A204.1 (cell line): ENCODE data around the gene ABCB4.
"Not testable (repeated sequence)": the region's sequence is repeated elsewhere in the genome, so short reads cannot be mapped to it uniquely, and the experiment has no call there.

Experiments
- FAIRE-seq: peaks from 2 replicates; lab custom pipeline; 2012; peaks lifted over from hg19 to GRCh38; lab: Jason Lieb, UNC

ABCB4 gene

GRCh38 chr7:87474533-87475358, 734 bp downstream of the ABCB4 start:
- no peak for FAIRE-seq

- FAIRE-seq, result no peak
Measured at GRCh38 chr7:87473986-87474385, 1.5 kb downstream of the ABCB4 start.

GRCh38 chr7:87473192-87473591, 2.3 kb downstream of the ABCB4 start:
- FAIRE-seq, result no peak

- no peak for FAIRE-seq
Measured at GRCh38 chr7:87471473-87471872, 4.0 kb downstream of the ABCB4 start.

- FAIRE-seq, result not testable (repeated sequence)
Measured at GRCh38 chr7:87469204-87469603, 6.3 kb downstream of the ABCB4 start.

- not testable (repeated sequence) for FAIRE-seq
Measured at GRCh38 chr7:87465534-87465880, 10.0 kb downstream of the ABCB4 start.

- FAIRE-seq, result not testable (repeated sequence)
Measured at GRCh38 chr7:87464830-87465533, 10.5 kb downstream of the ABCB4 start.

- FAIRE-seq, result no peak
Measured at GRCh38 chr7:87463982-87464381, 11.5 kb downstream of the ABCB4 start.

- not testable (repeated sequence) for FAIRE-seq
Measured at GRCh38 chr7:87460444-87460843, 15.0 kb downstream of the ABCB4 start.

- FAIRE-seq, result no peak
Measured at GRCh38 chr7:87459941-87460340, 15.5 kb downstream of the ABCB4 start.

GRCh38 chr7:87458148-87458547, 17.3 kb downstream of the ABCB4 start:
- FAIRE-seq, result no peak

GRCh38 chr7:87456247-87456646, 19.2 kb downstream of the ABCB4 start:
- no peak for FAIRE-seq

GRCh38 chr7:87452279-87452678, 23.2 kb downstream of the ABCB4 start:
- no peak for FAIRE-seq

GRCh38 chr7:87451187-87451586, 24.3 kb downstream of the ABCB4 start:
- no peak for FAIRE-seq

GRCh38 chr7:87450706-87451105, 24.8 kb downstream of the ABCB4 start:
- no peak for FAIRE-seq

- FAIRE-seq, result no peak
Measured at GRCh38 chr7:87448388-87448787, 27.1 kb downstream of the ABCB4 start.

- FAIRE-seq, result no peak
Measured at GRCh38 chr7:87447116-87447635, 28.3 kb downstream of the ABCB4 start.

GRCh38 chr7:87445897-87446296, 29.6 kb downstream of the ABCB4 start:
- FAIRE-seq, result no peak

GRCh38 chr7:87435546-87435945, 39.9 kb downstream of the ABCB4 start:
- no peak for FAIRE-seq

- FAIRE-seq, result no peak
Measured at GRCh38 chr7:87432536-87432935, 42.9 kb downstream of the ABCB4 start.

- no peak for FAIRE-seq
Measured at GRCh38 chr7:87427288-87427687, 48.2 kb downstream of the ABCB4 start.

GRCh38 chr7:87426160-87426559, 49.3 kb downstream of the ABCB4 start:
- FAIRE-seq, result no peak

- no peak for FAIRE-seq
Measured at GRCh38 chr7:87424075-87424474, 51.4 kb downstream of the ABCB4 start.

- no peak for FAIRE-seq
Measured at GRCh38 chr7:87420173-87420572, 55.3 kb downstream of the ABCB4 start.
